GM18508 (cell line): Measurements from ENCODE around the gene ABCG2.
"Not testable (repeated sequence)": the region's sequence is repeated elsewhere in the genome, so short reads cannot be mapped to it uniquely, and the experiment has no call there.

Experiments
- ATAC-seq: cut with Tn5 transposase; IDR thresholded peaks from one replicate; pipeline ENCODE4 v1.9.1; 2021; ENCODE audit warnings: moderate number of reproducible peaks; ENCODE audit not compliant: insufficient read depth, unreplicated experiment

The ABCG2 gene

DNA sequence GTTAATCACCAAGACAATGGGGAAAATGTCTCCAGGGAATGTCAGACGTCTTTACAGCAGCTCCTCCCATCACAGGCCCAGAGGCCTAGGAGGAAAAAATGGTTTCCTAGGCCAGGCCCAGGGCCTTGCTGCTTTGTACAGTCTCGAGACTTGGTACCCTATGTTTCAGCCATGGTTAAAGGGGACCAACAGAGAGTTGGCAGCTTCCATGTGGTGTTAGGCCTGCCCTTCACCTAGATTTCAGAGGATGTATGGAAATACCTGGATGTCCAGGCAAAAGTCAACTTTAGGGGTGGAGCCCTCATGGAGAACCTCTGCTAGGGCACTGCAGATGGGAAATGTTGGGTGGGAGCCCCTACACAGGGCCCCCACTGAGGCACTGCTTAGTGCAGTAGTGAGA is 38.5 kb downstream of the ABCG2 start:
- no peak for ATAC-seq

DNA sequence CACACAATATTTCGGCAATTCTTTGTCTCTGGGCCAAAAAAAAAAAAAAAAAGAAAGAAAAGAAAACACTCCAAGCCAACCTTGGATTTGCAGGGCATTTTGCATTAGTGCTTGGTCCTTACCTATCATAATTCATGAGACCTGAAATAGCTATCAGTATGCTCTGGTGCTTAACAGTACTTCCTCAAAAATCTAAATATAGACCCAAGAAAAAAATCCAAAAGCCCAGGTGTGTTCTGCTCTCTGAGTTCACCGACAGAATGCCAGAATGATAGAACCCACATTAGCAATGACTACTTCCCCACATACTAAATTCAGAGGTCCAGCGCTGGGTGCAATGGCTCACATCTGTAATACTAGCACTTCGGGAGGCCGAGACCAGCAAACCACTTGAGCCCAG is 42.9 kb downstream of the ABCG2 start:
- no peak for ATAC-seq

DNA sequence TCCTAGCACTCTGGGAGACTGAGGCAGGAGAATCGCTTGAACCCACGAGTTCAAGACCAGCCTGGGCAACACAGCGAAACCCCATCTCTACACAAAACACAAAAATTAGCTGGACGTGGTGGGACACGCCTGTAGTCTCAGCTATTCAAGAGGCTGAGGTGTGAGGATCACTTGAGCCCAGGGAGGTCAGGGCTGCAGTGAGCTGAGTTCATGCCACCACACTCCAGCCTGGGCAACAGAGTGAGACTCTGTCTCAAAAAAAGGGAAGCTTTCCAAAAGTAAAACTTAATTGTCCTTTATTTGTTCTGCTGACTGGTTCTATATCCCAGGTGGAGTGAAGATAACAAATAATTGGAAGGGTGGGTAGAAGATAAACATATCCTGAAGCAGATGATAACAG is 45.6 kb downstream of the ABCG2 start:
- ATAC-seq, result no peak

DNA sequence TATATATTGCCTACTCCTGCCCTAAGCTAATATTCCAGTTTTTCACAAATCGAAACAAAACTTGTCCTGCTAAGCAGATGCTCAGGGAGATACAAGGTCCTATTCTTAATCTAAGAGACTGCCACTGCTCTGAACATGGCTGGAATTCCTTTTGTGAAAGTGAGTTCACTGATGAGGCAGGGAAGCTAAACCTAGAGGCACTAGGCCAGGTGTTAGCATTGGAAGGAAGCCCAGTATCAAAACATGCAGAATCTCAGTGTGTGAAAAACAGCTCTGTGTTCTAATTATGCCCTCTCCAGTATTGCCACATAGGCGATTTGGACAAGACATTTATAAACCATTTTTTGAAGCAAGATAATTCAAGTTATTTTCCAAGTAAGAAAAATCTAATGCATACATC is 47.6 kb downstream of the ABCG2 start:
- no peak for ATAC-seq

DNA sequence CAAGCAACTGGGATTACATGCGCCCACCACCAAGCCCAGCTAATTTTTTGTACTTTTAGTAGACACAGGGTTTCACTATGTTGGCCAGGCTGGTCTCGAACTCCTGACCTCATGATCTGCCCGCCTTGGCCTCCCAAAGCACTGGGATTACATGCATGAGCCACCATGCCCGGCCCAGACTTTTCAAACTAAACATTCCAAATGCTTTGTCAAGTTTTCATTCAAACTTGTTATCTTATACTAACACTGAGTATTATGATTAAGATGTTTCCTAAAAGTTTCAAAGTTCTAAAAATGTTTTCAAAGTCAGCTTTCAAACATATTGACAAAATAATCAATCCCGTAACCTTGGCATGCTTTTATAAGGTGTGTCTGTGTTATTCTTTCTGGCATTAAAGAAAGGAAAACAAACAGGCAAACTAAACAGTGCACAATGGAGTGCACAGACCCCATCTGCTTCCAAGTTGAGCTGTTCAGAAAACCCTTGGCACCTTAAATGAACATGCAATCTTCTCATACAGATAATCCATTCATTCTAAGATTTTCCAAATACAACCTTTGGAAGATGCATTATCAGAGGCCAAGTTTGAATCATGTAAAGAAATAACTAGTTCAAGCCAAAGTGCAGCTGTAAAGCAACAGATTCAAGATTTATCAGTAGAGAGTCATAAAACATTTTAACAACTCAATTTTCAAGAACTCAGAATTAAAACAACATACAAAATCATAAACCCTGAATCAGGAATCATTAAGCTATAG is 49.1 kb downstream of the ABCG2 start:
- no peak for ATAC-seq

DNA sequence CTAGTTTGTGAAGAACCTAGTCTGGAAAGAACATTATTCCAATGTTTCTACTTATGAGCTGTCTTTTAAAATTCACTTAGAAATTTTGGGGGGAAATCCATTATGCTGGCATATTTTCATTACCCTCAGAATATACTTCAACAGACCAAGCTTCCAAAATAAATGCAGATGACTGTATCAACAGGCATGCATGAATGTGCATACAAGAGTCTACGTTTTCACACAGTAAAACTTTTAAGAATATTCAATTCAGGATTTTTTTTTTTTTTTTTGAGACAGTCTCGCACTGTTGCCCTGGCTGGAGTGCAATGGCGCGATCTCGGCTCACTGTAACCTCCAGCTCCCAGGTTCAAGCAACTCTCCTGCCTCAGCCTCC is 49.7 kb downstream of the ABCG2 start:
- no peak for ATAC-seq

DNA sequence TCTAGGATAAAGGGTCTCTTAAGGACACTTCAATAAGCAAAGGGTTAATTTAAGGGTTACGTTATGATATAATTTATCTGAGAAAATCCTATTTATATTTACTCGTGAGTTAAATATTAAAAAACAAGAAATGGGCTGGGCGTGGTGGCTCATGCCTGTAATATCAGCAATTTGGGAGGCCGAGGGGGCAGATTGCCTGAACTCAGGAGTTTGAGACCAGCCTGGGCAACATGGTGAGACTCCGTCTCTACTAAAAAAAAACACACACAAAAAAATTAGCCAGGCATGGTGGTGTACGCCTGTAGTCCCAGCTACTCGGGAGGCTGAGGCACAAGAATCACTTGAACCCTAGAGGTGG is 50.4 kb downstream of the ABCG2 start:
- not testable (repeated sequence) for ATAC-seq

DNA sequence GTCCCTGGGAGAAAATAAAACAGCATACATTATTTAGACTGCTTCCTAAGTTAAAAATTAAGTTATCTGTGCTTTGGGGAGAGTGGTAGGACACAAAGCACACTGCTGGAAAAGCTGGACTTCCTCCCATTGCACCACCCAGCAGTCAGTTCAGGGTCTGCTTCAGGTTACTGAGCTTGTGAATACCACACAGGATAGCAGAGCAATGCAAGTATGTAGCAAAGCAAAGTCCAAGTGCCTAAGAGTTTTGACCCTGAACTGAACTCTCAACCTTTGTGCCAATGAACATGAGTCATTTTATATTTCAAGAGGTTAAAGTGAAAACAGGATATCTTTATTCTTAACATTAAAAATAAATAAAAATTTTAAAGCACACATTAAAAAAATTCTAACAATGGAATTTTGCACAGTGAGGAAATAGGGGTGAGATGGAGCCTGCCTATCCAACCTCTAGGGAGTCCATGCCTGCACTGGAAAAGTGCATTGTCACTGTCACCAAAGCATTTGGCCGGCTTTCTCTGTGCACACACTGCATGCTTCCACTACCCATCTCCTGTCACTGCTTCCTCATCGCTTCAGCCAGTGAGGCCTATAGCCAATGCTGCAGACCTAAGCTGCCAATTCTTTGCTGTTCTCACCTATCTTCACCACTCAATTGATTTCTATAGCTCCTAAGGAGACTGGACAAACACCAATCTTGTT is 50.9 kb downstream of the ABCG2 start:
- ATAC-seq, result no peak

DNA sequence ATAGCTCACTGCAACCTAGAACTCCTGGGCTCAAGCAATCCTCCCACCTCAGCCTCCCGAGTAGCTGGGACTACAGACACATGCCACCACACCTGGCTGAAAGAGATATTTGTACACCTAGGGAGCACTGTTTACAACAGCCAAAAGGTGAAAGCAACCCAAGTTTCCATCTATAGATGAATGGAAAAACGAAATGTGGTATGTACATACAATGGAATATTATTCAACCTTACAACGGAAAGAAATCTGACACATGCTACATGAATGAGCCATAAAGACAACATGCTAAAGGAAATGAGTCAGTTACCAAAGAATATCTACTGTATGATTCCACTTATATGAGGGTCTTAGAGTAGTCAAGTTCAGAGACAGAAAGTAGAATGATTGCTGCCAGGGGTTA is 52.2 kb downstream of the ABCG2 start:
- ATAC-seq, result no peak

DNA sequence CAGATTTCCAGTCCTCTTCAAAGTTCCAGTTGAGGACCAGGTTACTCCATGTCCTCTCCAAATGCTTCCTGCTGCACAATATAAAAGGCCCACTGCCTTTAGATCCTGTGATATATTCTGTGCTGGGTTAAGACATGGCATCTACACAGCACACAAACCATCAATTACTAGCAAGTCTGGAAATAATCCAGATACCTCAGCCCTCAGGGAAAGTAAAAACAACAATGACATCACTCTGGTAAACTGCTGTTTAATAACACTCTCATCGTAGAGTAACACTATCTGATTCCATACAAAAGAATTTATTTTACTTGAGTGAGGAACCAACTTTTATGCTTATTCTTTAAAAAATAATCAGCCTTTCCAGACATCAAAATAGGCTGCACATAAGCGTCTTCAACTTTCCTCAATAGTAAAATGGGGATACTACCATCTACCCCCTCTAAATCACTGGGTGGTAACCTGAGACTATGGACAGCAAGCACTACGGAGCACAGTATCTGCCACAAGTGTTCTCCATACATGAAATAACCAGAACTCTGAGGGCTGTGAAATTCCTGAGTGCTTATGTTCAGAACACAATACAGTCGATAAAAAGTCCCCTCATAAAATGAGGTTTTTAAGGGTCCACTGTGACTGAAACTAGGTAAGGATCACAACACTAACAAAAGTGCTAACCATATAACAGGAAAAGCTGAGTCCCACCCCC is 53.4 kb downstream of the ABCG2 start:
- no peak for ATAC-seq

DNA sequence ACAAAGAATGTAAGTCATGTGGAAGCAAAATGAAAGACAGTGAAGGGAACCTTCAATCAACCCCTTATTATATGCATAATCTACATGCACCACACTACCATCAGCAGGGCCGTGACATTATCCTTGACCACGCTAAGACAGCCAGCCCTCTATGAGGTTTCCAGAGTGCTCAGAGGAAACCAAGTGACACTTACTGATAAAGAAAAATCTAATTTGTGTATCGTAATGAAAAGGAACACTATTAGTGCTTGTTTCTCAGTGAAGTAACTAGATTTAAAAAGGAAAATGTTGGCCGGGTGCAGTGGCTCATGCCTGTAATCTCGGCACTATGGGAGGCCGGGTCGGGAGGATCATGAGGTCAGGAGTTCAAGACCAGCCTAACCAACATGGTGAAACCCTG is 56.4 kb downstream of the ABCG2 start:
- ATAC-seq, result no peak

DNA sequence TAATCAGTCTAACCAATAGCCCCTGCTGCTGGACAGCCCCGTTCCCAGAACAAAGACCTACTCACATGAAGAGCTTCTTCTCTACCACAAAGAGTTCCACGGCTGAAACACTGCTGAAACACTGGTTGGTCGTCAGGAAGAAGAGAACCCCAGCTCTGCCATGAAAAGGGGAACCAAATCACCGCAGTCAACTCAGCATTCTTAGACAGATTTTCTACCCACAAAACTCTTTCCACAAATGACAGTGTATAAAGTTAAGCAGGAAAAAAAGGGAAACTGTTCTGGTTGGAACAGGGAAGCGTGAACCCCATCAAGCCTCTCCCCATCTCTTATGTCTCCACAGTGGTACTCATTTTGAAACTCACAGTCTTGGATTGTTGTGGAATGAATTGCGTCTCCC is 57.3 kb downstream of the ABCG2 start:
- no peak for ATAC-seq

DNA sequence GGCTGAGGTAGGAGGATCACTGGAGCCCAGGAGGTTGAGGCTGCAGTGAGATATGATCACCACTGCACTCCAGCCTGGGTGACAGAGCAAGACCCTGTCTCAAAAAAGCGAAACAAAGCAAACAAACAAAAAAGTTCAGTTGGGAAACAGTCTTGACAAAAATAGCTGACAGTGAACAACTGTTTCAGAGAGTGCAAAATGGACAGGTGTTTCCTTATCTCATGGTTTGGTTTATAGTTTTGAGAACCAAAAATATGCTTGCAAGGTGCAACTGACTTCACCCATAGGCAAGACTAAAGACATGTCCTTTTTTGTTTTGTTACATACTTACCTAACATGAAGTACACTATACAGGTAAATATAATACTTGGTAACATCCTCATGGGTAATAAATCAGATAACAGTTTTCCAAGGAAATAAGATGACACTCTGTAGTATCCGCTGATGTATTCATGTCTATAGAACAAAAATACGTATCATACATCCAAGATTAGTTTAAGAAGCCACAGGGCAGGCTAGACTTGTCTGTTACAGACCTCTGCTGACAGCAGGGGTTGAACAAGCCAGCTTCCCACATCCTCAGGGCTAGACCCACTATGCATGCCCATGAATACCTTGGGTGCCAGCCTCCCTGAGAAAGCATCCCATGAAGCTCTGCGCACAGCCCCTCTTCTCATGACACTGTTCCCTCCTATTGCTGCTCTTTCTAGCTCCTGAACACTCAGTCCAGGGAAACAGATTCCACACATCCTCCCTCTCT is 59.3 kb downstream of the ABCG2 start:
- ATAC-seq, result no peak

DNA sequence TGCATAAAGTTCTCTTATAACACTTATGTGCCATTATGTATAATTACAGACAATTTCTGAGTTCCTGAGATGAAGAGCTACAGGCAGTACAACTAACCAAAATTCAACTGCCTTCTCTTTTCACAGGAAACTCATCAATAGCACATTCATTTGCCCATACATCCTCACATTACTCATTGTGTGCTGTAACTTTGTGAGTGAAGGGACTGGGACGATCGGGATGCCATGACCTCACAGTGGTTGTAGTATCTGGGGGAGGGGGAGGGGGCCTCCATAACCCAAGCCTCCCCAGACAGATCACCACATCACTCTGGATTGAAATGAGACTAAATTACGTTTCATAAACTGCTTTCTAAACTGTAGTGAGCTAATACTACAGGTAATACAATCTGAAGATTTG is 60.7 kb downstream of the ABCG2 start:
- no peak for ATAC-seq

DNA sequence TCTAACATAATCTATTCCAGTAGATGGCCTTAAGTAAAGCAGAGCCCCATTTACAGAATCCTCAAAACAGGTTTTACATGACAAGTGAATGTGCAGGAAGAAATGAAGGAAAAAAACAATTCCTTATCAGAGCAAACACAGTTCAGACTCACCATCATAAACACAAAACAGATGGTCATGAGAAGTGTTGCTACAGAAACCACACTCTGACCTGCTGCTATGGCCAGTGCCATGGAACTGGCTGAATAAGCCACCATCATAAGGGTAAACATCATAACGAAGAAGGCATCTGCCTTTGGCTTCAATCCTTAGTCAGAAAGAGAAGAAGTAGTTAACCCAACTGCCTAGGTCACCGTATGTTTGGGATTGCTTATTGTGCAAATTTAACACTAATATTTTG is 61.1 kb downstream of the ABCG2 start:
- no peak for ATAC-seq

DNA sequence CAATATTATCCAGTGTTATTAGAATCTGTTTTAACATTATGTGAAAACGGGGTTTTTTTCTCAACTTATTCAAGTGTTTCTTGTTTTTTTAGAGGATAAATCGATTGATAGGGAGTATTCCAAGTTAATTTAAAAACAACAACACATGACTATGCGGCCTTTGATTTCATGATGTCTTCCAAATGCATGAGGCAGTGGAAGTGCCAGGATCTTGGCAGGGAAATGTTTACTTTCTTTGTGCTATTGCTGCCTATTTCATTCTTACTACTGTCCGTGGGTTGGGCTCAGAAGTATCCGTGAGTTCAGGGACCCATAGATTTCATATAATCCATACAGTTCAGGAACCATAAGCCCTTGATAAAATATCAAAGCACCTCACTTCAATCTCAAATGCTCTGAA is 64.6 kb downstream of the ABCG2 start:
- ATAC-seq, result no peak

DNA sequence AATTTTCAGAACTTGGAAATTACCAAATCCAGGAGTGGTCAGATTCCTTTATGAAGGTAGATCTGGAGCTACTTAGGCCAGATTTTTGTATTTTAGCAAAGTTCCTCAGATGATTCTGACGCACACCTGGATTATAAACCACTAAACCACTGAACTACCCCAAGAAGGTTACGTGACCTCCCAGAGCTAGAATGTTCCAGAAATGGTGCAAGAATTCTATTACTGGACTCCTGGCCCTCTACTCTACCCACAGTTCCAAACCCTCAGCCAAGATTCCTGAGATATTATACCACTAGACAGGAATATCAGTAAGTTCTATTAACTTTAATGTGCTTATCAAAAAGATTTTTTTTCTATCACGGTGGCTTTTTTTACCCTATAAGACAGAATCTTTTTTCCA is 67.1 kb downstream of the ABCG2 start:
- no peak for ATAC-seq

DNA sequence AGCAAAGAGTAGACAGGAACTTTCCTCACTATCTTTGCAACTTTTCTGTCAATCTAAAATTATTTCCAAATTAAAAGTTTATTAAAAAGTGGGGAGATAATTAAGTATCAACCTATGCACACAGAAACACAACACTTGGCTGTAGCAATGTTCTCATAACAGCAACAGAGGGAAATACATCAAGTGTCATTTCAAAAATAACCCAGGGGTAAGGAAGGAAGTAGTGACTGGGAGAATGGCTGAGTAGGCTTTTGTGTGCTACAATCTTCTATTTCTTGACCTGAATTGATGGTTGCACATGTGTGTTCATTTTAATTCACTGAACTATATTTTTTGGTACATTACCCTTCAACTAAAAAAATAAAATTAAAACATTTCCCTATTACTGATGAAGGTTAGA is 67.5 kb downstream of the ABCG2 start:
- ATAC-seq, result no peak

DNA sequence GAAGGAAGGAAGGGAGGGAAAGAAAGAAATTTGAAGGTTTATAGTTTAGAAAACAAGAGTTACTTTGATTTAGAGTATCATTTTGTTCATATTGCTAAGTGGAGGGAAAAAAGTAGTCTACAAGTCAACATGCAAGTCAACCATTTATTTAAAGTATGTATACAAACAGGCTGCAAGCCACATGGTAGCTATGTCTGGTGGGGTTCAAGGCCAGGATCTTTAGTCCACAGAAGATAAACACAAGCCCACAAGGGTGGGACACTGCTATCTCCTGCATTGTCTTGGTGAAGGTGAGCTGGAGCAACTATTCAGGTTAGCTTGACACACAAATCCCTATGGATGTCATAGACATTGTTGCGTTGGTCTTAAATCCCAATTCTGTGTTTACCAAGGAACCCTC is 71.4 kb downstream of the ABCG2 start:
- no peak for ATAC-seq

DNA sequence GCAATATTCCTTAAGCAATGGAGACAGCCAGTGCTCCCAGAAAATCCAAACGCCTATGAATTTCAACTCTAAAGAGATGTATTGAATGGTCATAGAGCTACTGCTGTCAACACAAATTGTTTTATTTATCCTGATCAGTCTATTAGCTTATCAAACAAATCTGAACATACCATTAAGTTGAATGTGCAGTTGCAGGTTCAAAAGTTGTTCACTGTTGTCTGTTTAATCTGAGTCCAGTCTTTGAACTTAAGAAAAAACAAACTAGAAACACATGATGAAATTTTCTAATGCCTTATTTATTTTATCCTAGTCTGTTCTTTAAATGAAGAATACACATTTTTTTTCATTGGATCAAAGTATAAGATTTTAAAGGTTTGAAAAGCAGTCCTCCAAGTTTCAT is 77.8 kb downstream of the ABCG2 start:
- ATAC-seq, result no peak

DNA sequence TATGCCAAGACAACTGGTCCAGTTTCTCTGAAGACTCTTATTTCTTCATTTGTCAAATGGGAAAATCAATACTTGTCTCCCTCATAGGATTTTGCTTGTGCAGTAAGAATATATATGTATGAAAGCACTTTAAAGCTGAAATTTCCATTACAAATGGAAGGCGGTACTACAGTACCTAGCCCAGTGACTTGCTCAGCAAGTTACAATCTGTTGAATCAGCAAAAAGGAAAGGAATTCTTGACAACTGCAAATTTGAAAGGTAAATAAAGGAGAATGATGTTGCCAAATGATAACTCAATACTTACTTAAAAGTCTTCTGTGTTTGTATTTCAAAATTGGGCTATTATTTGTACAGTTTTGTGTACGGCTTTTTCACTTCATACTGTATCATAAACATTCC is 79.9 kb downstream of the ABCG2 start:
- no peak for ATAC-seq
